Left lobe of liver (tissue), 2 donors: ENCODE results near the gene SMARCA2. TPM values are rescaled to one million over a fixed set of nuclear protein-coding genes. Genes with fewer than 3 reads are reported as not detected.
"Not testable (repeated sequence)": the region's sequence is repeated elsewhere in the genome, so short reads cannot be mapped to it uniquely, and the experiment has no call there.

Source experiments
- ATAC-seq: fragments of 200-7000 bp; cut with Tn5 transposase; one replicate; pipeline ENCODE4 v1.9.1; 2020; ENCODE audit warnings: mild to moderate bottlenecking, moderate library complexity
- DNase-seq: peaks from one replicate; pipeline ENCODE4 v3.0.0-alpha.2; 2020; ENCODE audit warnings: low spot score
- total RNA-seq: library from RNA; stranded (reverse); gene quantifications from one replicate; pipeline ENCODE4 v1.2.1, GENCODE V29; 2021
- donor health status: DM: no; HTN: no; CAD: no; lungs with moderate emphysema.
- donor health status: DM: no; HTN: yes; CAD: no.

The SMARCA2 gene
- total RNA-seq, 1 donor from 2014 or later: 91.3 TPM

DNA sequence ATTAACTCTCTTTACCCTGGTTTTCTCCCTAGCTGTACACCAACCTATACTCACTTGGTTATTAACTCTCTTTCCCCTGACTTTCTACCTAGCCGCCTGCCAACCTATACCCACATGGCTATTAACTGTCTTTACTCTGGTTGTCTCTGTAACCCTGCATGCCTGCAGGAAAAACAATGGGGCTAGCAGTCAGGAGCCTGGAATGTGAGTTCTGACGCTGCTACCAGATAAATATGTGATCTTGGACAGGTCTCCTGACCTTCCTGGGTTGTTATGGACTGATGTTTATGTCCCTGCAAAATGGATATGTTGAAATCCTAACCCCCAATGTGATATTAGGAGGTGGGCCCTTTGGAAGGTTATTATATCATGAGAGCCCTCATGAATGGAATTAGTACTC, 119.2 kb downstream of the SMARCA2 start:
- ATAC-seq: no peak
- no peak for DNase-seq

GRCh38 chr9:2138646-2139045, 123.5 kb downstream of the SMARCA2 start:
- DNase-seq (no peak), ATAC-seq (peak; percentile 42)

- ATAC-seq: no peak
These were observed 125.6 kb downstream of the SMARCA2 start for GRCh38 chr9:2140600-2141223.

GRCh38 chr9:2142212-2142611, 127.1 kb downstream of the SMARCA2 start:
- no peak for DNase-seq
- no peak for ATAC-seq

More at GRCh38 chr9:2140600-2141223, 125.6 kb downstream of the SMARCA2 start:
- no peak for DNase-seq

- DNase-seq: no peak
- ATAC-seq: no peak
These were observed 129.5 kb downstream of the SMARCA2 start for GRCh38 chr9:2144619-2145018.

DNA sequence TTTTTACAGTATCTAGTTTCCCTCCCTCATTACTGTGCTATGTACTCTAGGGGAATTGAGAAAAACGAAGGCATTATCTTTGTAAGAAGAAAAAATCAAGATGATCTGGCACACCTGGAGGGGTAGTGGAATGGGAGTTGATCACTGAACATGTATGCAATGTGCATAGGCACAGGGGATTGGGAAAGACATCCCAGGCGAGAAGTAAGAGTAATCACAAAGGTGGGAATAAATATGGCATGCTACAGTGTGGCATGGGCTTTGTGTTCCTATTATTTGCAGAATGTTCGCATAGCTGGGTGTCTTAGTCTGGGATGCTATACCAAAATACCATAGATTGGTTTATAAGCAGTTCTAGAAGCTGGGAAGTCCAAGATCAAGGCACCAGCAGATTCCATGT, 130.6 kb downstream of the SMARCA2 start:
- ATAC-seq (no peak), DNase-seq (no peak)

GRCh38 chr9:2146700-2147099, 131.6 kb downstream of the SMARCA2 start:
- not testable (repeated sequence) for ATAC-seq, DNase-seq

GRCh38 chr9:2150338-2150737, 135.2 kb downstream of the SMARCA2 start:
- DNase-seq: no peak
- ATAC-seq: no peak

DNA sequence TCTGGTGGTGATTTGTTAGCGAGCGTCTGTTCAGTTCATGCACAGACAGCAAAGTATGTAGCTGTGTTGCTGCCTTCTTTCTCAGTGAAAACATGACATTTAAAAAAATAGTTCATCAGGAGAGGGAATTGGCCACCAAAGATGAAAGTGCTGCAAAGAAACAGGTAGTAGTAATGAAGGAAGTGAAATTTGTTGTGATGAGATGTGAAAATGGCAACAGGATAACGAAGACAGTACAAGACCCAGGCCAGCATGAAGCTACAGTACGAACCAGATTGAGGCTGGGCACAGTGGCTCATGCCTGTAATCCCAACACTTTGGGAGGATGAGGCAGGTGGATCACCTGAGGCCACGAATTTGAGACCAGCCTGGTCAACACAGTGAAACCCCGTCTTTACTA, 136.0 kb downstream of the SMARCA2 start:
- DNase-seq (no peak), ATAC-seq (no peak)

- DNase-seq: no peak
- ATAC-seq: no peak
These were observed 138.0 kb downstream of the SMARCA2 start for GRCh38 chr9:2152966-2153629.

- DNase-seq: no peak
These were observed 138.6 kb downstream of the SMARCA2 start for GRCh38 chr9:2153630-2154217.

DNA sequence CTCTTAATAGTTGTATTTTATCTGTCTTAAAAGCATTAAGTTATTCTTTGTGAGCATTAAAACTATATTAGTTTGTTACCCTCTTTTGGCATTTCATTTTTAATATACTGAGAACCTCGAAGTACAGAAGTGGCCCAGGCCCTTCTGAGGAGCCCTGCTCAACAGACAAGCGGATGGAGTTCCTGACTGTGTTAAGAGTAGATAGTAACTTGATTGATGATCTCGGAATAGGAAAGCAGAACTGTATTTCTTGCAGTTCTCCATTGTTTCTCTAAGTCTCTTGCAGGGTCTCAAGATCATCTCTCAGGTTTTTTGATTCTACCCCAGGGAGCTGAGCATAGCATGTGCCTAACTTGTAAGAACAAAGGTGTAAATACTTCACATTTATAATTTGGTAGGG, 139.6 kb downstream of the SMARCA2 start:
- no peak for DNase-seq
- no peak for ATAC-seq

More at GRCh38 chr9:2153630-2154217, 138.6 kb downstream of the SMARCA2 start:
- ATAC-seq: no peak

GRCh38 chr9:2155966-2156365, 140.8 kb downstream of the SMARCA2 start:
- DNase-seq (no peak), ATAC-seq (no peak)

GRCh38 chr9:2157277-2158110, 142.3 kb downstream of the SMARCA2 start:
- ATAC-seq (peak; percentile 55), DNase-seq (no peak)

DNA sequence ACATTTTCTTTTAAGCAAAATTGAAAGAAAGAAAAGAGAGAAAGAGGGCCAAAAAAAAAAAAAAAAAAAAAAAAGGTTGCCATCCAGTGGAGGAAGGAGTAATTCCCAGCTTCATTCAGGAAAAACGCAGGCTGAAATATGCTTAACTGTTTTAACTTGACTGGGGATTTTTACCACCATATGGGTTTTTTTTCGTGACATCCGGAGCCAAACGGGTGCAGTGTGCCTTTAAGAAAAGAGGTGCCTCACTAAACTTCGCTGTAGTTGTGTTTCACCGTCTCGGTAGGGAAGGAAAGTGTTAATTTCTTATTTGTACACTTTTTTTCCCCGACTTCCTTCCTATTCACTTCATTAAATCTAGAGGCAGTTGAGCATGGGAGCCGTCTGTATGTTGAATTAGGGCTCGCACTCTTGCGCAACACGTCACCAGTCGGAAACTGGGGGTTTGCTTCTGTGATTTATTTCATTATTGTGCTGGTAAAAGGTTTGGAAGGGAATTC, 143.0 kb downstream of the SMARCA2 start:
- peak; percentile 53 for ATAC-seq
- no peak for DNase-seq

GRCh38 chr9:2158766-2159430, 143.8 kb downstream of the SMARCA2 start:
- DNase-seq: no peak
- ATAC-seq: no peak

GRCh38 chr9:2159521-2160454, 144.6 kb downstream of the SMARCA2 start:
- no peak for ATAC-seq
- no peak for DNase-seq

DNA sequence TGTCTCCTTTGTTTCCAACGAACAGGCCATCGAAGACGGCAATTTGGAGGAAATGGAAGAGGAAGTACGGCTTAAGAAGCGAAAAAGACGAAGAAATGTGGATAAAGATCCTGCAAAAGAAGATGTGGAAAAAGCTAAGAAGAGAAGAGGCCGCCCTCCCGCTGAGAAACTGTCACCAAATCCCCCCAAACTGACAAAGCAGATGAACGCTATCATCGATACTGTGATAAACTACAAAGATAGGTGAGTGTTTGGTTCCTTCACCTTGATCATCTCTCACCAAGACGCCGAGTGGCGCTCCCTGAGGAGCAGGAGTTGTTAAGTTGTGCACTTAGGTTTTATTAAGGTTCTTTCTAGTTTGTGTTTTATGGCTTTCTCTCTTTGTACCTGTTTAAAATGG, 146.5 kb downstream of the SMARCA2 start:
- ATAC-seq: no peak
- no peak for DNase-seq

- no peak for DNase-seq
- no peak for ATAC-seq
These were observed 148.2 kb downstream of the SMARCA2 start for GRCh38 chr9:2163231-2163885.
